NCI-H82 treated with DMSO at 0.1 percent for 48 hours (cell line): Measurements from ENCODE around the gene SPC25.
"Not testable (repeated sequence)": the region's sequence is repeated elsewhere in the genome, so short reads cannot be mapped to it uniquely, and the experiment has no call there.

ENCODE experiments used
- DNase-seq: peaks from one replicate; lab custom pipeline; 2025; ENCODE audit not compliant: unreplicated experiment; lab: John Stamatoyannopoulos, UW

SPC25 gene

GRCh38 chr2:168903888-168904287, 13.7 kb upstream of the SPC25 start:
- DNase-seq = no peak

GRCh38 chr2:168901003-168901402, 10.8 kb upstream of the SPC25 start, which contains the start of gene G6PC2:
Gene G6PC2 (plus strand): TSS chr2:168901291. CDS start chr2:168901332, 41 bp downstream.
- no peak for DNase-seq

GRCh38 chr2:168897449-168897848, 7.2 kb upstream of the SPC25 start:
- DNase-seq = no peak

- DNase-seq = no peak
These were observed 6.6 kb upstream of the SPC25 start for GRCh38 chr2:168896783-168897182.

GRCh38 chr2:168895771-168896170, 5.5 kb upstream of the SPC25 start:
- no peak for DNase-seq

GRCh38 chr2:168894720-168895119, 4.5 kb upstream of the SPC25 start:
- DNase-seq = no peak

GRCh38 chr2:168894101-168894500, 3.9 kb upstream of the SPC25 start:
- no peak for DNase-seq

- DNase-seq = no peak
These were observed 2.1 kb upstream of the SPC25 start for GRCh38 chr2:168892327-168892726.

- DNase-seq = no peak
These were observed 610 bp downstream of the SPC25 start for GRCh38 chr2:168889635-168890005.

- no peak for DNase-seq
These were observed 5.3 kb downstream of the SPC25 start for GRCh38 chr2:168884975-168885374.

GRCh38 chr2:168882163-168882562, 8.1 kb downstream of the SPC25 start:
- not testable (repeated sequence) for DNase-seq

GRCh38 chr2:168874368-168875054, 15.7 kb downstream of the SPC25 start:
- no peak for DNase-seq

- DNase-seq = not testable (repeated sequence)
These were observed 19.4 kb downstream of the SPC25 start for GRCh38 chr2:168870824-168871223.

GRCh38 chr2:168870369-168870768, 19.9 kb downstream of the SPC25 start:
- DNase-seq = not testable (repeated sequence)

- DNase-seq = not testable (repeated sequence)
These were observed 23.1 kb downstream of the SPC25 start for GRCh38 chr2:168867164-168867563.

- DNase-seq = no peak
These were observed 32.1 kb downstream of the SPC25 start for GRCh38 chr2:168858146-168858545.

GRCh38 chr2:168855601-168856000, 34.6 kb downstream of the SPC25 start:
- DNase-seq = no peak

- DNase-seq = no peak
These were observed 35.6 kb downstream of the SPC25 start for GRCh38 chr2:168854651-168855050.

GRCh38 chr2:168853471-168853870, 36.8 kb downstream of the SPC25 start:
- no peak for DNase-seq

- DNase-seq = no peak
These were observed 37.7 kb downstream of the SPC25 start for GRCh38 chr2:168852481-168852880.

- no peak for DNase-seq
These were observed 38.4 kb downstream of the SPC25 start for GRCh38 chr2:168851674-168852320.

- DNase-seq = no peak
These were observed 39.4 kb downstream of the SPC25 start for GRCh38 chr2:168850846-168851245.

- no peak for DNase-seq
These were observed 40.6 kb downstream of the SPC25 start for GRCh38 chr2:168849610-168850009.
